Lung (tissue), 12 donors: ENCODE data around the gene TRIM44. TPM values are rescaled to one million over a fixed set of nuclear protein-coding genes. Genes with fewer than 3 reads are reported as not detected.
A peak's percentile ranks its signal among the peaks of the same experiment; 100 is the strongest.

Source experiments
- ATAC-seq: fragments of 200-7000 bp; cut with Tn5 transposase; one replicate; pipeline ENCODE4 v1.9.1; 2020; ENCODE audit warnings: moderate number of reproducible peaks; ENCODE audit not compliant: insufficient read depth, low FRiP score
- DNase-seq, 3 donors: peaks; one replicate each; pipeline ENCODE4 v3.0.0-alpha.2; 2013 to 2017
- H3K27ac ChIP-seq, 2 donors: one replicate each; pipeline ENCODE4 v1.5.1; 2013; ENCODE audit warnings: mild to moderate bottlenecking in 2 of 2, moderate library complexity in 2 of 2, control low read depth in 1 of 2, inconsistent platforms in 1 of 2, low read depth in 1 of 2, low read length in 1 of 2
- H3K27me3 ChIP-seq, 3 donors: one replicate each; pipeline ENCODE4 v1.5.1; 2013; ENCODE audit warnings: low read length in 2 of 3; ENCODE audit not compliant: control insufficient read depth in 3 of 3, insufficient read depth in 3 of 3
- H3K36me3 ChIP-seq, 4 donors: one replicate each; pipeline ENCODE4 v1.5.1; 2013; ENCODE audit warnings: low read length in 4 of 4, mild to moderate bottlenecking in 1 of 4, moderate library complexity in 1 of 4; ENCODE audit not compliant: control insufficient read depth in 4 of 4, insufficient read depth in 4 of 4
- H3K4me1 ChIP-seq, 5 donors: one replicate each; pipeline ENCODE4 v1.5.1; 2013; ENCODE audit warnings: low read length in 5 of 5, mild to moderate bottlenecking in 2 of 5, moderate library complexity in 1 of 5; ENCODE audit not compliant: control insufficient read depth in 5 of 5, insufficient read depth in 5 of 5
- H3K4me3 ChIP-seq: one replicate; pipeline ENCODE4 v1.5.1; 2013; ENCODE audit warnings: mild to moderate bottlenecking, control low read depth, moderate library complexity
- H3K9ac ChIP-seq, 2 donors: one replicate each; pipeline ENCODE4 v1.5.1; 2013; ENCODE audit warnings: low read length in 2 of 2, control low read depth in 1 of 2; ENCODE audit not compliant: insufficient read depth in 1 of 2
- H3K9me3 ChIP-seq, 4 donors: one replicate each; pipeline ENCODE4 v1.5.1; 2013; ENCODE audit warnings: low read length in 3 of 4, mild to moderate bottlenecking in 1 of 4, moderate library complexity in 1 of 4; ENCODE audit not compliant: control insufficient read depth in 4 of 4, insufficient read depth in 3 of 4
- WGBS, 2 donors: extraction: QIAGEN DNeasy Blood & Tissue Kit; methylation state at CpG; one replicate each; pipeline ENCODE4 v1.1.7; 2013; 5-methylcytosine and 5-hydroxymethylcytosine counted together
- polyA plus RNA-seq, 2 donors: library from polyadenylated mRNA; stranded (reverse); fragments of 200-250 nt; gene quantifications; one replicate each; pipeline ENCODE4 v1.2.1, GENCODE V29; 2013
- total RNA-seq, 2 donors: library from RNA; depleted of rRNA in 1 of 2; stranded (reverse); fragments of >200 nt in 1 of 2; gene quantifications; one replicate each; pipeline ENCODE4 v1.2.1, GENCODE V29; 2014 to 2021
- TF ChIP-seq, protein P1 (sequence below): IDR thresholded peaks from 2 replicates; pipeline ENCODE4 v1.5.1; 2012; ENCODE audit warnings: mild to moderate bottlenecking; ENCODE audit errors: control extremely low read depth, extremely low read depth
- donor health status: control.
- donor health status: control.
- donor health status: Bipolar disorder and iron deficiency.
- donor health status: healthy.
- donor health status: DM: yes; HTN: yes; CAD: no.

TRIM44 gene
- total and polyA plus RNA-seq, 4 donors, result 9.1 to 62.2 (median 22.7) TPM

DNA sequence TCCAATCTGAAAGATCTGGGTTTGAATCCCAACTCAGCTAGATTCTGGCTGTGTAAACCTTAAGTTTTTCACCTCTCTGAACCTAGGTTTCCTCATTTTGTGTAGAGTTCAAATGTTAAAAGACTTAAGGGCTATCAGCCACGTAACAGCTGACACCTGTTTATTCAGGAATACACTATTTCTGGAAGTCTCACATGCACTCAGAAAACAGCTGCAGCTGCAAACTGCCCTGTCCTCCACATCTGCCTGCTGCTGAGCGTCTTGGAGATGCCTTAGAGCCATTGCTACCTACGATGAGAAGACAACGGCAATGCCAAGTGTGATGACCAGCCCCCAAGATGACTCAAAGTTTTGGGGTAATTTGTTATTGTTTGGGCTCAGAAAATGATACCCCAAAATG is 6.7 kb upstream of the TRIM44 start:
- Histone ChIP-seq H3K36me3 (no peaks in the 10 kb centered on the region), H3K9ac (no peak overlapping the region), H3K27me3 (no peaks in the 10 kb centered on the region), H3K4me1 (no peaks in the 10 kb centered on the region), H3K9me3 (no peaks in the 10 kb centered on the region), H3K4me3 (no peak overlapping the region), H3K27ac (no peak overlapping the region)
- DNase-seq, result no peak
- ATAC-seq, result no peak
- WGBS, 2 donors, result 78 to 87% methylated on average over 4 of the region's 4 CpGs
- TF ChIP-seq, protein P1, sequence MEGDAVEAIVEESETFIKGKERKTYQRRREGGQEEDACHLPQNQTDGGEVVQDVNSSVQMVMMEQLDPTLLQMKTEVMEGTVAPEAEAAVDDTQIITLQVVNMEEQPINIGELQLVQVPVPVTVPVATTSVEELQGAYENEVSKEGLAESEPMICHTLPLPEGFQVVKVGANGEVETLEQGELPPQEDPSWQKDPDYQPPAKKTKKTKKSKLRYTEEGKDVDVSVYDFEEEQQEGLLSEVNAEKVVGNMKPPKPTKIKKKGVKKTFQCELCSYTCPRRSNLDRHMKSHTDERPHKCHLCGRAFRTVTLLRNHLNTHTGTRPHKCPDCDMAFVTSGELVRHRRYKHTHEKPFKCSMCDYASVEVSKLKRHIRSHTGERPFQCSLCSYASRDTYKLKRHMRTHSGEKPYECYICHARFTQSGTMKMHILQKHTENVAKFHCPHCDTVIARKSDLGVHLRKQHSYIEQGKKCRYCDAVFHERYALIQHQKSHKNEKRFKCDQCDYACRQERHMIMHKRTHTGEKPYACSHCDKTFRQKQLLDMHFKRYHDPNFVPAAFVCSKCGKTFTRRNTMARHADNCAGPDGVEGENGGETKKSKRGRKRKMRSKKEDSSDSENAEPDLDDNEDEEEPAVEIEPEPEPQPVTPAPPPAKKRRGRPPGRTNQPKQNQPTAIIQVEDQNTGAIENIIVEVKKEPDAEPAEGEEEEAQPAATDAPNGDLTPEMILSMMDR, result no peak

- 74 to 80% methylated on average over 3 of the region's 3 CpGs for WGBS, 2 donors
- no peak overlapping the region for H3K9ac ChIP-seq
- no peaks in the 10 kb centered on the region for H3K9me3 ChIP-seq
- DNase-seq, result no peak
- H3K36me3 ChIP-seq, result no peaks in the 10 kb centered on the region
- no peak for ATAC-seq
- TF ChIP-seq, protein P1, result no peak
- H3K4me1 ChIP-seq, result peaks cover 0 to 11% (median under 1%) of the 10 kb centered on the region in 5 donors
- no peaks in the 10 kb centered on the region for H3K27me3 ChIP-seq
- no peak overlapping the region for H3K27ac ChIP-seq
- H3K4me3 ChIP-seq, result no peak overlapping the region
Observed at GRCh38 chr11:35658020-35658948, 4.3 kb upstream of the TRIM44 start.

DNA sequence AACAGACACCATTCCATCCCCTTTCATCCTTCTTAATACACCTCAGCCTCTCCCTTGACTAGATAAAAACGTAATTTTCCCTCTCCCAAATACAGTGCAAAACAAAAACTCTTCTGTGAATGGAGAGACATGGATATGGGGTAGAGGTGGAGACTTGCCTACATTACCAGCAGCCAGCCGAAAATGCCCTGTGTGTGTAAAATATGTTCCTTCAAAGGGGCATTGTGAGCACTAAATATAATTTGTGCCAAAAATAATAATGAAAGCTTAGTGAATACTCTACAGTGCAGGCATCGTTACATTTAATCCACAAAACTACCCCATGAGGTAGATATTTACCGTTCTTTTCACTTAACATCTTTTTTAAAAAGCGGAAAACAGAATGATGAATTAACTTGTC is 1.0 kb upstream of the TRIM44 start:
- H3K36me3 ChIP-seq, result peaks cover 0 to 12% (median 3%) of the 10 kb centered on the region in 4 donors
- no peak for ATAC-seq
- TF ChIP-seq, protein P1, result no peak
- H3K9me3 ChIP-seq, result peaks cover 0 to 12% (median 0%) of the 10 kb centered on the region in 4 donors
- H3K27ac ChIP-seq, result peak overlapping the region in 1 of 2 donors; percentile 98
- 51 to 67% methylated on average over 5 of the region's 5 CpGs for WGBS, 2 donors
- no peaks in the 10 kb centered on the region for H3K27me3 ChIP-seq
- no peak overlapping the region for H3K4me3 ChIP-seq
- DNase-seq, result no peak
- peaks cover 0 to 17% (median 10%) of the 10 kb centered on the region in 5 donors for H3K4me1 ChIP-seq
- H3K9ac ChIP-seq, result peak overlapping the region in 1 of 2 donors; percentile 91
